Stromal cell of bone marrow (primary cell): ENCODE data around the gene RAPGEF4.
A peak's percentile ranks its signal among the peaks of the same experiment; 100 is the strongest.

Experiments used
- DNase-seq: peaks from one replicate; pipeline ENCODE4 v3.0.0-alpha.2; 2012; ENCODE audit warnings: low read depth

Gene RAPGEF4

DNA sequence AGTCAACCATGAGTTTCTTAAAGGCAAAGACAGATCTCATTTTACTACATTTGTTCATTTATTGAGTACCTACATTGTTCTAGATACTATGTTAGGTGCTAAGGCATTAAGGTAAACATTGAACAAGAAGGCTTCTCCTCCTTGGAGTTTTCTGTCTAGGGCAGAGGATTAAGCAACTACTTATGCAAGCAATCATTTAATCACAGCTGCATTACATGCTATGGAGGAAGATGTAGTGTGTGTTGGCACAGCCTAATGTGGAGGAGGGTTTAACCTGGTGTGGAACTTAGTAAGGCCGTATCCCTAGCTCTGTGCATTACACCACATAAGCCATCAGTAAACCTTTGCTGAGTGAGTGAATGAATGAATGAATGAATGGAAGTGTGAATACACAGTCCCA lies 233.5 kb downstream of the RAPGEF4 start:
- DNase-seq, result no peak

DNA sequence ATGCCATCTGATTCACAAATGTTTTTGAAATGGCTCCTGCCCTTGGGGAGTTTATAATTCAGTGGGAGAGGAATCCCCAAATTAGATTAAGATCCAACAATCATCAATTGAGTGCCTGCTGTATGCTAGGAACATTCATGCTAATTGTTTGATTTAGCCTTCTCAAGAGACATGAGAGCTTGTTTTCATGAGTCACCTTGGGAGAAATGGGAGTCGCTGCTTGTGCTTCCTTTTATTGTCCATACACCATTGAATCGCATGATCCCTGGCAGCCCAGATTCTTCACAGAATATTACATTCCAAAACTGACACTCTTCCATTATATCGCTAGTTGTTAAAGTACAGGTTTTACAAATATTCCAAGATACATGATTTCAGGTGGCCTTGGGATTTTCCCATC lies 234.0 kb downstream of the RAPGEF4 start:
- no peak for DNase-seq

DNA sequence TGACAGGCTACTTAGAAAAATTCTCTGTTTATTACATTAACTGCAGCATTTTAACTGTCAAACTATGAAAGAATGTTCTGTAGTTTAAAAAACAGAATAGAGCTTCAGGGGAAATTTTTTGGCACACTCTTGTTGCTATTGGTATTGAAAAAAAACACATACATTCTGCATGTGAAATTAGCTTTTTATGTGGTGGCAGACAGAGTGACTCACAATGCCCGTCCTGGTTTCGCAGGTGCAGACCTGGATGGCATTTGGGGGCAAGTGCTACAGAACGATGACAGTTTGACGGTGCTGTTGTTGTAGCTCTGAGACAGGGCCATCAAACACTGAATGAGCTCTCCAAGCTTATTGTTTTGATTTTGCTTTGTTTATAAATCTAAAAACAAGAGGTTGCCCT lies 235.0 kb downstream of the RAPGEF4 start:
- no peak for DNase-seq

DNA sequence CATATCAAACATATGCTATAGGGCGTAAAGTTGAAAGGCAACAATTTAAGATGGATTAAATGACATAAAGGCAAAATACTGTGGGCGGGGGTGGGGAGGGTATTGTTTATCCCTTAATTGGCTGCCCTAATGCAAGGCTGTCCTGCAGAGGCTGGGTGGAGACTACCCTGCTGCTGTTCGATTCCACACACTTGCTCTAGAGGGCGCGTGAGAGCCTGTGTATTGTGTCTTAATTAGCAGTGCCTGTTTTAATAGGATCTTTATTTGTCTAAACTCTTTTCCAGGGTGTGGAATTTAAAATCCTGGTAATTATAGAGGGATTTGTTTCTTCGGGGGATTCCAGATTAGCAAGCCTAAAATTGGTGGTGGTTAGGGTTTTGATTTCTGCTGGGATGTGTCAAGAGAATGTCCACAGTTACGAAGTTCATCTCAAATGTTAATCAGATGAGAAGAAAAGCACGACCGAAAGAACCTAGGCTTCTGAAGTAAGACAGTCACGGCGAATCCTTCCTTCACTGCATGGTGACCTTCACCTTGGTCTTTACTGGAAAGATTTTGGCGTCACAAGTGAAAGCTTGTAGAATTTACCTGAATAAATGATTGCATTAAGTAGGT lies 236.5 kb downstream of the RAPGEF4 start:
- no peak for DNase-seq

DNA sequence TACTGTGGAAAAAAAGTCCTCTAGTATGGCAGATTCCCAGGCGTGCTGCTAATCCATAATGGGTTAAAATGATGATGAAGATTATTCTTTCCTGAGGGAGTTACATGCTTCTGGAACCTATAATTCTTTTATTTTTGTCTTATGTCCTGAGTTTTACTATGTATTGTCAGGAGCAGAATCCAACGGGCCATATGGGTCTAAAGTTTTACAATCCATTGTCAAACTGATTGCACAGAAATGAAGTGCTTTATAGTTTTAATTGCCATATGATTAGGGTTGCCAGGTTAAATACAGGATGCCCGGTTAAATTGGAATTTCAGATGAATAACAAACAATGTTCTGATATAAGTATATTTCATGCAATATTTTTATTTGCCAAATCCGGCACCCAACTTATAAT lies 239.1 kb downstream of the RAPGEF4 start:
- DNase-seq, result no peak

DNA sequence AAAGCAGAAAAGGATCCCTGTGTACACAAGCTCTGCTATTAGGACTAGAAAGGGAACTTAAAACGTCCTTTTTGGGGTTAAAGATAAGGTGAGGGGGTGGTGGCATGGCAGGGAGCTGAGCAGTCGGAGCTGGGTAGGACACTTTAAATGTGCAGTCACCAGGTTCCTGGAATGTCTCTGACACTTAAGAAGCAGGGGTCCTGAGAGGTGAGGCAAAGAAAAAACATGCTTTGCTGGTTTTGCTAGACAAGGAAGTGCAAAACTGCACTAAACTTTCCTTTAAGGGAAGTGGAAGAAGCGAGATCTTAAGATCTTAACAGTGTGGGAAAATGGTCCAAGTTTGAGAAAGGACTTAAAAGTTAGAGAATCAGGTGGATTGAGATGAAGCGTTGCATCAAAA lies 240.5 kb downstream of the RAPGEF4 start:
- DNase-seq, result no peak

DNA sequence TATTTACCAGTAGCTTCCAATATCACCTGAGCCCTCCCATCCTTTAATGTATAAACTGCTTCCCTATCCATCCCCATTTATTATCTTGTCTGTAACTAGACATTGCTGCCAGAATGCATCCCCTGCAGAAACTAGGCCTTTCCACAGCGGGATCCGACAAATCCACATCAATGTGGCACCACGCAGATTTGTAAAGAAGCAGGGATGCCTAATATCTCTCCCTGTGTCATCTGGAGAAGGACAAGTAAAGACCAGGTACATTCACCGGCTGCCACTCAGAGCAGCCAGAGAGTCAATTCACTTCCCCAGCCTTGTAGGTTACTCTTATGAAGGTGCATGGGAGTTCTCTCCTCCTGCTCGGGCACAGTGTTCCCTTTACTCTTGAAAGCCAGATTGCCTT lies 241.2 kb downstream of the RAPGEF4 start:
- no peak for DNase-seq

DNA sequence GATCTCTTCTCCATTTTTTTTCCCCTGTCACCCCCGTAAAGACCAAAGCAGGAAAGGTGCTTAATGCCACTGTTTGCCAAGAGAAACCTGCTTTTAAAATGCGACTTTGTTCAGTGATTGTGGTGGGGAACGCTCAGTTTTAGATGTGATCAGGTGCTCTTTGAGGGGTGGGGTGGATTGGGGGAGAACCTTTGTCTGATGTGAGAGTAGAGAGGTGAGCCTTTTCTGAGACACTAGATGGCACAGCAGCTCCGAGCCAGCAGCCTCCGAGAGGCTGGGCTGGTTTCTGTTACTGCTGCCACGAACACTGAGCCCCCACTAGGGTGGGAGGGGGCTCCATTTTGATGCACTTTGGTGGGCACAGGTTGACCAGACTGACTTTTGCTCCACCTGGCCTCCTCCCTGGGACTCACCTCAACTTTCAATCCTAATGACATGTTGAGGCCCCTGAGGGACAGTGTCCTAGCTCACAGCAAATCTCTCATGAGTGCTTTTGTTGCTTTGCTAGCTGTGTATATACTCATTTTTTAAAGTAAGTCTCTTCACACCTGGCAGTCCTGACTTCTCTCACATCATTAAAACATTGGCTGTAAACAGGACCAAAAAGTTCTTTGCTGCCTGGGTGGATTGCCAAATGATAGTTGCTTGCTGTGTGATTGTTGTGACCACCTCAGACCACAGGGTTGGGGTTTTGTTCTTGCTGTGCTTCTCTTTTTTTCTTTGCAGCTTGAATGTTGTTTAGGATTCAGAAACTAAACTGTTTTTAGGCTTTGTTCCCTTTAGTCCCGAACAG lies 241.8 kb downstream of the RAPGEF4 start:
- no peak for DNase-seq

DNA sequence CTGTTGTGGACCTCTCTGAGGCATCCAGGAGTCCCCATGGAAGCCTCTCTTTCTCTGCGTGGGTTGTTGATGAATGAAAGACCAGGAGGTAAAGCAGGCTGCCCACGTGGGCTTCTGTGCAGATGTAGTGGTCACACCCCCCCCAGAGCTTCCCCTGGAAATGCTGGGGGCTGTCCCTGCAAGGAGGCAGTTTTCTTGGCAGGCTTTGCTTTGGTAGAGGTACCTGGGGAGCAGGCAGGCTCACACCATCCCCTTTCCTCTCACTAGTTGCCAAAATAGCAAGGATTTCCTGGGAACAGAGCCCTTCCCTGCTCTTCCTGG lies 242.4 kb downstream of the RAPGEF4 start:
- DNase-seq, result no peak

DNA sequence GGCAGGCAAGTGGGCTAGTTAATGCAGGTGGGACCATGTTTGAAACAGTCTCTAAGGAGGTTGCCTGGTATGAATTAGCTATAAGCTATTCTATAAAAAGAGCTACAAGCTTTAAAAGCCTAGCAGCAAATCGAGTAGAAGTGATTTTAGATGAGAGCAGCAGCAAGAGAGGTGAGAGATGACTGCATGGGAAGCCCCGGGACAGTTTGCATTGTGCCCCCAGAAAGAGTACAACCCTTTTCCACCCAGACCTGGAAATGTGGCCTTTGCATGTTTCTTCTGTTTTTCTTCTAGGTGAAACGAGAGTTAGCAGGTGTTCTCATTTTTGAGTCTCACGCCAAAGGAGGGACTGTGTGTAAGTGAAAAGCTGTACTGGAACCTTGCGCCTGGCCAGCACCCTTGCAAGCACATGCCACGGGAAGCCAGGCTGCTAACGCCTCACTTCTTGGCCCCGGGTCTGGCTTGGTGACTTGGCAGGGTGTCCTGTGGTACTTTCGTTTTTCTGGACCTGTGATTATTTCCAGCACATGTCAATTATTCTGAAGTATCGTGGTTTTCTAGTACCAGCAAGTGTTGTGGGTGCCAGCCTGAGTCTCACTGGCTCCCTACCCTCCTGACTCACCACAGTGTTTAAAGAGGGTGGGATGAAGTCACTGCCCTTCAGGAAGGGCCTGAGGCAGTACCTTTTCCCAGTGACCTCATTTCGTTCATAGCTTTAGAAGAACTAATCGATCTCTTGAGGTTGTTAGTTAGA lies 249.7 kb downstream of the RAPGEF4 start:
- no peak for DNase-seq

DNA sequence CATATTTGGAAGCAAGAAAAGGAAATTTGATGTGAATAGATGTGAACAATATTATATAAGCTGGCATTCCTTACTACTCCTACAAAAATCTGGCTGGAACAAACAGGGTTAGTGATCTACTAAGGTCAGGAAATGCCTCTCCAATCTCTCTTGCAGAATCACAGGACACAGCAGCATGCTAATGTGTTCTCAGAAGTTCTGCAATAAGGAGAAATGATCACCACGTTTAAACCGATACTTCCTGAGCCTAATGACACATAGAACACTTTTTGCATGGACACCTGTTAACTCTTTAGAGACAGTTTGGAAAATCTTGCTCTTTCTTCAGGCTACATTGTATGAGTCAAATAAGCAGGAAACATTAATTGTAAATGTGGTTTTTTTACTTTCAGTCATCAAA lies 250.4 kb downstream of the RAPGEF4 start:
- DNase-seq, result no peak

DNA sequence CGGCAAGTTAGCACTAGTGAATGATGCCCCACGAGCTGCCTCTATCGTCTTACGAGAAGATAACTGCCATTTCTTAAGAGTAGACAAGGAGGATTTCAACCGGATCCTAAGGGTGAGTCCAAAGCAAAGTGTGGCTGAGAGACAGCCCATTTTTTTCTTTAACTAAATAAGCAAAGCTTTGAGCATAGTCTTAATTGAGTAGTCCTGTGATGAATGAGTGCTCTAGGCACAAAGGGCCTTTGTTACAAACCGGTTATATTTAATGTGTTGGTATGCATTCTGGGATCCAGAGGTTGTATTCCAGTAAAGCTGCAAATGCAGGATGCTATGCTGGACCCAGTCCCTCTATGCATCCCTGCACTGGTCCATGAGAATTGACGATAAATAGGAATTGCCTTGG lies 253.1 kb downstream of the RAPGEF4 start:
- DNase-seq, result no peak

DNA sequence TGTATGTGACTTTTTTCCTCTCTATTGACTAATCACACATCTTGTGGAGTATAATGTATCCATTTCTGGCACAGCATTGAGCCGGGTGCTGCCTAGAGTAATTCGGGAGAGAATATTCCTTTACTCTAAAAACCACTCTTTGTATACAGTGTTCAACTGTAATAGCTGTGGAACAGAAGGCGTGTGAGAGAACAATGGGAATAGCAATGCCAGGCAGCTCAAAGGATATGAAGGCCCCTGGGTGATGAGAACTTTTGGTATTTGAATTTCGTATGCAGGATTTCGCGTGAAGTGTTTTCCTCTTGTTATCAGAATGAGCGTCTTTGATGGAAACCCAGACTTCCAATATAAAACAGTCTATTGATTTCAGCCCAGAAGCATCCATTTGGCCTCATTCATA lies 255.4 kb downstream of the RAPGEF4 start:
- no peak for DNase-seq

DNA sequence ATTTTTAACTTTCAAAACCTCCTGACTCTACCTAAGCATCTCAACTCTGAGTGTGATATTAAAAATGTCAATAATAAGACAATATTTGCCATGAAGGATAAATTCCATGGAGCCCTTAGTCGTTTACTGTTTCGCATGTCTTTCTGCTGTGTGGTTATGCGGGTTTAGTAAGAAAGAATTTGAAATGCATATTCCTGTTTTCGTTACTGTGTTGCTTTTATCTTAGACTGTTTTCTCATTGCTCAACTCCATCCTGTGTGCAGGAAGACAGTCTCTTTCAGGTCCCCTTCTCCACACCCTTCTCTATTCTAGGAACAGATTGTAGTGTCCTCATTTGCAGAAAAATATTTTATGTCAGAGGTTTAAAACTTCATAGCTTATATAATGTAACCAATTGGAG lies 257.5 kb downstream of the RAPGEF4 start:
- DNase-seq, result no peak

DNA sequence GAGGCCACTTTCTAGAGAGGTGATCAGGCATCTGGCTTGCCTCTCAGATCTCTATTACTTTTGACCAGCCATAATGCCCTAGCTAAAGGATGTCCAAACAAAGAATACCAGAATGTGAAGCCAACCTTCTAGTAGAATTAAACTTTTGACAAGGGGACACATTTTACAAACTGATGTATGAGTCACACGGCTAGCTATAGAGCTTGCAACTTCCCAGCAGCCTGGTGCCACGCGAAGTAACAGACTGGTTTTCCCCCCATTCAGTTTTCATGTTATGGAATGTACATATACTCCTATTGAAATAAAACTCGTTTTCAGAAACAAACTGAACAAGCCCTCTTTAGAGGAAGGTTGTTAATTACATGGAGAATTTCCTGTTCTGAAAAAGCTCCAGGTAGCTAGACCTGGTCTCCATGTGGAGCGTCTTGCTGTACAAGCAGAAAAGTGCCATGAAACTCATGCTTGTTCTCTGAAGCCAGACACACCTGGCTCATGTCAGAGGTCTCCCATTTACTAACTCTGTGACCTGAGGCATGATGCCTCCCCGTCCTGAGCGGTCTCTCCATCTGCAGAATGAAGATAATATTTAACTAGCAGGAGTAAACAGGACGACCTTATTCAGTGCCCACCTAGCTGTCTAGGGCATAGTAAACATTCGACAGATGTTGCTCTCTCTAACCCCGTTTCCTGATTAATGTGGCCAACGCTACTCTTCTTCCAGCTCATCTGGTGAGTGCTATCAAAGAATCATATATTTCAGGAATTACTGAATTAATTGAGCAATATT lies 258.5 kb downstream of the RAPGEF4 start:
- DNase-seq, result no peak

DNA sequence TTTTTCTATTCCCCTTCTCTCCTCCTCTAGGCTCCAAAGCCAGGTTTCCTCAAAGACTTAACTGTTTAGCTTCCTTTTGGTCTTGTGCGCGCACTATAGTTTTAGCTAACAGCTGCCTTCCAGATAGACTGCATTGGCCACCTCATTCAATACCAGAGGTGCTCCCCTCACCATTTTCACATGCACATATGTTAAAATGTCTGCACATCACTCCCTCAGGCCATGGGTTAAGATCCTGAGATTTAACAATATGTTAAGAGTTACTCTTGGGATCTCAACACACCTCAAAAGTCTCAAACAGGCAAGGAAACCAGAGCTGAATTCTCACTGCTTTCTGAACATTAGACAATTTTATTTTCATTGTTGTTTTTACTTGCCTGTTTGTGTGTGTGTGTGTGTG lies 259.2 kb downstream of the RAPGEF4 start:
- no peak for DNase-seq

DNA sequence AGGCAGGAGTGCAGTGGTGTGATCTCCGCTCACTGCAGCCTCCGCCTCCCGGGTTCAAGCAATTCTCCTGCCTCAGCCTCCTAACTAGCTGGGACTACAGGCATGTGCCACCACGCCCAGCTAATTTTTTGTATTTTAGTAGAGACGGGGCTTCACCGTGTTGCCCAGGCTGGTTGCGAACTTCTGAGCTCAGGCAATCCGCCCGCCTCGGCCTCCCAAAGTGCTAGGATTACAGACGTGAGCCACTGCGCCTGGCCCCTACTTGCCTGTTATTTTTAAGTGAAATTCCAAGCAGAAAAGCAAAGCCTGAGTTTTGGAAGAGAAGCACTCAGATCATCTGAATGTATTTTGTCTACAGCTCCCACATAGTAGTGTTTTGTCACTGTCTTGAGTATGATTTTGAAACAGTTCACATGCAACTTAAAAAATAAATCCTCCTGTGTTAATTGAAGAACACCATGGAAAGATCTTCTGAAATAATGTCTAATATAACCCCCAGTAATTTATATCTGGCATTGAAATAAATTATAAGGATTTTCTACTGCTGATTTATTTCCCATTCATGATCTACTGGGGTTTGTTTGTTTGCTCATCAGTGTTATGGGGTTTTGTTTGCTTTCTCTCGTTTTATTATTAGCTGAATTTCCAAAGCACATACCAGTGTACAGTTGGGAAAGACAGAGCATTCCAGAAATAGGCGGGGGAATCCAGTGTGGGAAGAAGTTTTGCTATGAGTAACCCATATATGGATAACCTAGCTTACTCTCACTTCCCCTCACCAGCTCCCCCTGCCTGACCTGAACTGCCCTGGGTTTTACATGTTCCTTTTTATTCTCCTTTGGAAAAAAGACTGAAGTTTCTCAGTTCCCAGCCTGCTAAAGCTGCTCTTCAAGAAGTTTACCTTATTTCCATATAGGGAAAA lies 259.9 kb downstream of the RAPGEF4 start:
- DNase-seq, result peak; percentile 74

DNA sequence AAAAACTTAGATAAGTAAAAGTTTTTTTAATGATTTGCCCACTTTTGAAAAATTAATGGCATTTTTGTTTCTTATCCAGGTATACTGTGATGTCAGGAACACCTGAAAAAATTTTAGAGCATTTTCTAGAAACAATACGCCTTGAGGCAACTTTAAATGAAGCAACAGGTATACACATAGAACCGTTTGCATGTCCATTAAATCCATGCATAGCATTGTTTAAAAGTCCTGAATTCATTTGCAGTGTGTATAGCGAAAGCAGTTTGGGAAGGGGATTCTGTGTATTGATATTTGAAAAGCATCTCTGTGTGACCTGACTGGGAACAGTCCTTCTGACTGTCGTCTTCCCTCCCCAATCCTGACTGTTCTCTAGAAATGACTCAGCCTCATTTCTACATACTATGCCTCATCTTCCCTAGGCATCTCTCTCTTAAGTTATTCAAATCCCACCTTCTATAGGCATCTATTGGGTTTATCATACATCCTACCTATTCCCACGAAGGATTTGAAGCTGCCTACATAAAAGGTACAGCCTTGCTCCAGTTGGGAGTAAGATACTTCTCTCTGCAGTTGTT lies 260.8 kb downstream of the RAPGEF4 start:
- DNase-seq, result no peak

DNA sequence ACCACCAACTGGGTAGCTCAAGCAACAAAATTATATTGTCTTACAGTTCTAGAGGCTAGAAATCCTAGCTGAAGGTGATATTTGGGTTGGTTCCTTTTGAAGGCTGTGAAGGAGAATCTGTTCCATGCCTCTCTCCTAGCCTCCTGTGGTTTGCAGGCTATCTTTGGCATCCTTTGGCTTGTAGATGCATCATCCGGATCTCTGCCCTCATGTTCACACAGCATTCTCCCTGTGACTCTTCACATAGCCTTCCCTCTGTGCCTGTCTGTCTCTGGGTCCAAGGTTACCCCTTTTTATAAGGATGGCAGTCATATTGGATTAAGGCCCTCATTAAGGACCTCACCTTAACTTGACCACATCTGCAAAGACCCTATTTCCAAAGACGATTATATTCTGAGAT lies 261.4 kb downstream of the RAPGEF4 start:
- no peak for DNase-seq

DNA sequence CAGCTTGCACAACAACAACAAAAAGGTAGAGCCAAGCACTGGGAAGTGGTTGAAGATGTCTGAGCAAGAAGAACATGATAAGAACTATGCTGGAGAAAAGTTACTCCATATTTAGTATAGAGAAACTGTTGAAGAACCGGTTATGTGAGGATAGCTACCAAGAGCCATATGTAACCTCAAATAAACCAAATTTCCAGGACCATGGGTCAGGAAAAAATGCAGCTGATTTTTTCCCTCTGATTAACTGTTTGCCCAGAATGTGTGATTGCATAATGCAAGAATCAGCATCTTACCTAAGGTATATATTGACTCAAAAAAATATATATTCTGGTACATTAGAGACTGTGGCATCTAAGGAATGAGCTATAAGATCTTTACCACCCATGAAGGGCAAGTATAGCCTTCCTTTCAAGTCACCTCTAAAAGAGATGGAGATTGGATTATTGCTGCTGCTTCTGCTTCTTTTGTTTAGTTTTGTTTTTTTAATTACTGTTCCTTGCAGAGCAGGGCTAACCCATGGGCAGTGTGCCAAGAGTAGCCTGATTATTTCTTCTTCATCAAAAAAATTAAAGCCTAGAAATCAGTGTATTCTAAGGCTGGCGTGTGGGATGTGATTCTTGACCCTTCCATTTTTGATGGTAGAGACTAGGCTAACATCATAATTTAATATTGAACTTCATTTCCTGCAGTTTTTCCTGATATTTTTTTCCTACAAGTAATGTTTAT lies 263.1 kb downstream of the RAPGEF4 start:
- no peak for DNase-seq
